Glutamatergic neuron (in vitro differentiated cells): Measurements from ENCODE around the gene DIABLO. TPM values are rescaled to one million over a fixed set of nuclear protein-coding genes. Genes with fewer than 3 reads are reported as not detected.

Source experiments
- DNase-seq: peaks from one replicate; pipeline ENCODE4 v3.0.0; 2022
- H3K27ac Mint-ChIP-seq: one replicate; pipeline ENCODE4 v1.8.0; 2020; ENCODE audit warnings: mild to moderate bottlenecking, mixed read lengths, inconsistent platforms; ENCODE audit not compliant: unreplicated experiment
- H3K27me3 Mint-ChIP-seq: one replicate; pipeline ENCODE4 v1.8.0; 2020; ENCODE audit warnings: mild to moderate bottlenecking, moderate library complexity, mixed read lengths, inconsistent platforms; ENCODE audit not compliant: unreplicated experiment
- H3K36me3 Mint-ChIP-seq: one replicate; pipeline ENCODE4 v1.8.0; 2020; ENCODE audit warnings: mild to moderate bottlenecking, mixed read lengths, inconsistent platforms; ENCODE audit not compliant: unreplicated experiment
- H3K4me1 Mint-ChIP-seq: one replicate; pipeline ENCODE4 v1.8.0; 2020; ENCODE audit warnings: mild to moderate bottlenecking, low read depth, mixed read lengths, inconsistent platforms; ENCODE audit not compliant: unreplicated experiment
- H3K4me3 Mint-ChIP-seq: one replicate; pipeline ENCODE4 v1.8.0; 2020; ENCODE audit warnings: mild to moderate bottlenecking, mixed read lengths, inconsistent platforms; ENCODE audit not compliant: unreplicated experiment
- H3K9me3 Mint-ChIP-seq: one replicate; pipeline ENCODE4 v1.8.0; 2020; ENCODE audit warnings: mild to moderate bottlenecking, moderate library complexity, mixed read lengths, inconsistent platforms; ENCODE audit not compliant: unreplicated experiment
- long read RNA-seq: library from polyadenylated mRNA; unstranded; transcript quantifications from one replicate; pipeline ENCODE4 v2.0.0, GENCODE V29; 2020; ENCODE audit not compliant: unreplicated experiment
- total RNA-seq: library from RNA; stranded (reverse); fragmentation: NEBNext Ultra II Directional; extraction: Animal tissue kit (Norgen Biotek cat#: 25700); gene quantifications from one replicate; pipeline ENCODE4 v1.2.1, GENCODE V29; 2021; ENCODE audit not compliant: unreplicated experiment
- TF ChIP-seq, protein P1 (sequence below): fragments of 200-600 bp; sonication (generic); IDR thresholded peaks from one replicate; pipeline ENCODE4 v1.5.0; 2021; ENCODE audit not compliant: partially characterized antibody, unreplicated experiment

The DIABLO gene
- 68.7 TPM for total RNA-seq
- long read RNA-seq, transcript DIABLO-207 (6 exons, 1,471 nt): major isoform, 67 of 92 reads
- long read RNA-seq, transcript DIABLO-202 (6 exons, 1,336 nt): minor isoform, 11 of 92 reads
- long read RNA-seq, partial matches to known transcripts: 0 of 92 reads
- long read RNA-seq, other reads (novel, unspliced or antisense): 3 of 92 reads

DNA sequence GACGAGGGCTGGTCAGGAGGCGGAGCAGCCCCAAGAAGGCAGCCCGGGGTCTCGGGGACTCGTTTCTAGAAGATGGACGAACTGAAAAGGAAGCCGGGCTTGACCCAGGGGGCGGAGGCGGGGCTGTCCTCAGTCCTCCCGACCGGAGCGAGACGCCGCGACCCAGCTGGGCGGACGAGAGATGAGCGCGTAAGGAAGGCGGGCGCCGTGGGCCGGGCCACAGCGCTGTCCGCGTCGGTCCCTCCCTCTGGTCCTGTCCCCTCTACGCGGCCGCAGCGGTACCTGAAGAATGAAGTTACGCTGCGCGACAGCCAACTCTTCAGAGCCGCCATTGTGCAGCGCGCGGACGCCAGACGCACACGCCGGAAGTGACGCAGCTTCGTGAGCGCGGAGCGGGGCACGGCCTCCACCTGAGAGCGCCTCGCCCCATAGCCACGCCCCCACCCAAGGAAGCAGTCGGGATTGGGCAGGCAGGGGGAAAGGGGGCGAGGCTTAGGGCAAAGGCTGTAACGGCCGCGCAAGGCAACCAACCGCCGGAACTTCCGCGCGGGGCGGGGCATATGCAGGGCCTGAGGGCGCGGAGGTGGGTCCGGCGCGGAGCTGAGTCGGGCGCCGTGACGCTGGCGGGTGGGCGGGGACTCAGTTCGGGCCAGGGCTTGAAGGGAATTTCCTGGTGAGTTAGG is at the start of gene DIABLO:
DIABLO (minus strand) TSS at position 370 of the 683 bp plus-strand sequence; CDS start at position 332, 38 bp downstream.
- TF ChIP-seq, protein P1, sequence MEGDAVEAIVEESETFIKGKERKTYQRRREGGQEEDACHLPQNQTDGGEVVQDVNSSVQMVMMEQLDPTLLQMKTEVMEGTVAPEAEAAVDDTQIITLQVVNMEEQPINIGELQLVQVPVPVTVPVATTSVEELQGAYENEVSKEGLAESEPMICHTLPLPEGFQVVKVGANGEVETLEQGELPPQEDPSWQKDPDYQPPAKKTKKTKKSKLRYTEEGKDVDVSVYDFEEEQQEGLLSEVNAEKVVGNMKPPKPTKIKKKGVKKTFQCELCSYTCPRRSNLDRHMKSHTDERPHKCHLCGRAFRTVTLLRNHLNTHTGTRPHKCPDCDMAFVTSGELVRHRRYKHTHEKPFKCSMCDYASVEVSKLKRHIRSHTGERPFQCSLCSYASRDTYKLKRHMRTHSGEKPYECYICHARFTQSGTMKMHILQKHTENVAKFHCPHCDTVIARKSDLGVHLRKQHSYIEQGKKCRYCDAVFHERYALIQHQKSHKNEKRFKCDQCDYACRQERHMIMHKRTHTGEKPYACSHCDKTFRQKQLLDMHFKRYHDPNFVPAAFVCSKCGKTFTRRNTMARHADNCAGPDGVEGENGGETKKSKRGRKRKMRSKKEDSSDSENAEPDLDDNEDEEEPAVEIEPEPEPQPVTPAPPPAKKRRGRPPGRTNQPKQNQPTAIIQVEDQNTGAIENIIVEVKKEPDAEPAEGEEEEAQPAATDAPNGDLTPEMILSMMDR: no peak
- H3K27ac Mint-ChIP-seq: peak within 1 kb of the TSS; percentile 97

DNA sequence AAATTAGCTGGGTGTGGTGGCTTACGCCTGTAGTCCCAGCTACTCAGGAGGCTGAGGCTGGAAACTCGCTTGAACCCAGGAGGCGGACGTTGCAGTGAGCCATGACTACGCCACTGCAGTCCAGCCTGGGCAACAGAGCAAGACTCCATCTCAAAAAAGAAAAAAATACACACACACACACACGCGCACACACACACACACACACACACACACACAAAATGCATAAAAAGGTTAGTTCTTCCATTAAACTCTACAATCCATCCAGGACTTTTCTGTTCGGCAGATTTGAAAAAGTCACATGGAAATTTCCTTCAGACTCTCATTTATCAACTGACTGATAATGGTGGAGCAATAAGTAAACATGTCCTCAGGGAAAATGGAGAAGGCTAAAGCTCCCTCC is 49.6 kb upstream of the DIABLO start:
- H3K4me1 Mint-ChIP-seq: no peaks in the 10 kb centered on the region
- no peak for DNase-seq
- H3K27me3 Mint-ChIP-seq: no peaks in the 10 kb centered on the region
- peaks cover 1% of the 10 kb centered on the region for H3K9me3 Mint-ChIP-seq
- H3K4me3 Mint-ChIP-seq: no peak overlapping the region
- TF ChIP-seq, protein P1: no peak
- no peaks in the 10 kb centered on the region for H3K36me3 Mint-ChIP-seq
- H3K27ac Mint-ChIP-seq: no peak overlapping the region

More for the DNA sequence above, at the start of gene DIABLO:
- Mint-ChIP-seq H3K4me3 (peak within 1 kb of the TSS; percentile 90), H3K9me3 (peaks cover 10% of the 10 kb centered on the region), H3K4me1 (peaks cover 21% of the 10 kb centered on the region), H3K36me3 (no peaks in the 10 kb centered on the region), H3K27me3 (peaks cover 9% of the 10 kb centered on the region)
- DNase-seq: peak; percentile 100

DNA sequence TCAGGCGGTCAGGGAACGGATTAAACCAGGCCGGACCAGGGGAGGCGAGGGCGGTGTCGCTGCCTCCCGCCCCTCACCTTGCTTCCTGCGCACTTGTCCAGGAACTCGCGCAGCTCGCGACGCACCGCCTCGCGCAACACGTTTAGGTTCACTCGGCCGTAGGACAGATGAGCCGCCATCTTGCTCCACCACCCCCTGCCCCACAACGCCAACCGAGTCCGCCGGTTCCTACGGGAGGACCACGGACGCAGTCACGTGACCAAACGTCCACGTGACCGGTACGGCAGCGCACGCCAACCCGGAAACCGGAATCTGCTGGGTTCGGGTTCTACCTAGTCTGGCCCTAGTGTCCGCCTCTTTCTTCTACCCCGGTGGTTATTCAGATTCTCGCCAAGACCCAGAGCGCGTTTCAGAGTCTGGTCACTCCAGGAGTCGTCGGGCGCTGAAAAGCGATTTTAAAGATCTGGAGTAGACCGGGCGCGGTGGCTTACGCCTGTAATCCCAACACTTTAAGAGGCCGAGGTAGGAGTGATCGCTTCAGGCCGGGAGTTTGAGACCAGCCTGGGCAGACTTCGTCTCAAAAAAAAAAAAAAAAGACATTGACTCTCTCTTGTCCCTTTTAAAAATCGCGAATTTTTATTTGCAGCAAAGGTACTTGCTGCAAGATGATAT is 40.5 kb upstream of the DIABLO start, which contains the start of gene VPS33A:
VPS33A (minus strand) TSS at position 265 of the 672 bp plus-strand sequence; CDS start at position 179, 86 bp downstream.
- Mint-ChIP-seq H3K36me3 (peaks cover 4% of the 10 kb centered on the region), H3K4me1 (peaks cover 4% of the 10 kb centered on the region), H3K27me3 (peaks cover 16% of the 10 kb centered on the region), H3K4me3 (peak within 1 kb of the TSS; percentile 97), H3K27ac (peak within 1 kb of the TSS; percentile 97), H3K9me3 (peaks cover 13% of the 10 kb centered on the region)
- TF ChIP-seq, protein P1: no peak
- DNase-seq: peak; percentile 98

DNA sequence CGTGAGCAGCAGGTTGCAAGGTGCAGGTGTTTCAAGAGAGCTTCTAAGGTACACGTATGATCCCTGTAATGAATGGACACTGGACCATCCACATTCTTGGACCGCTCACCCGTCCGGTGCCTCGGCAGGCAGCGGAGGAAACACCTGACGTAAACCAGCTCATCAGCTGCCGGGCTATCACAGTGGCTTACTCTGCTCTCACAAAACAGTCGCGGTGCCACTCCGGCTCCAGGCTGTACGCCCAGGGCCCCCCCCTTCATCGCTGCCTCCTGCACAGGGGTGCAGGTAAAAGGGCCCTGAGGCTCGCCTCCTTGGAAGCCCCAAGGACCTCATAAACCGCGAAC is 40.0 kb upstream of the DIABLO start:
- Mint-ChIP-seq H3K36me3 (peaks cover 4% of the 10 kb centered on the region), H3K27ac (peak overlapping the region; percentile 97), H3K4me3 (peak overlapping the region; percentile 97), H3K27me3 (peaks cover 16% of the 10 kb centered on the region), H3K4me1 (peaks cover 4% of the 10 kb centered on the region), H3K9me3 (peaks cover 13% of the 10 kb centered on the region)
- TF ChIP-seq, protein P1: no peak
- DNase-seq: no peak
